Measurements from ENCODE around the gene POLR2E. TPM values are rescaled to one million over a fixed set of nuclear protein-coding genes. Genes with fewer than 3 reads are reported as not detected.

POLR2E gene
- polyA plus RNA-seq, 1 experiment, result 292 TPM

- no peak for DNase-seq (ENCODE audit: low read depth)
- Histone ChIP-seq H3K36me3 (ENCODE audit: control insufficient read depth, insufficient read depth, low read length) (no peaks in the 10 kb centered on the region), H3K27me3 (ENCODE audit: control insufficient read depth, insufficient read depth, low read length) (no peaks in the 10 kb centered on the region), H3K4me3 (ENCODE audit: low read depth, low read length) (no peak overlapping the region)
- TF ChIP-seq, protein P1, sequence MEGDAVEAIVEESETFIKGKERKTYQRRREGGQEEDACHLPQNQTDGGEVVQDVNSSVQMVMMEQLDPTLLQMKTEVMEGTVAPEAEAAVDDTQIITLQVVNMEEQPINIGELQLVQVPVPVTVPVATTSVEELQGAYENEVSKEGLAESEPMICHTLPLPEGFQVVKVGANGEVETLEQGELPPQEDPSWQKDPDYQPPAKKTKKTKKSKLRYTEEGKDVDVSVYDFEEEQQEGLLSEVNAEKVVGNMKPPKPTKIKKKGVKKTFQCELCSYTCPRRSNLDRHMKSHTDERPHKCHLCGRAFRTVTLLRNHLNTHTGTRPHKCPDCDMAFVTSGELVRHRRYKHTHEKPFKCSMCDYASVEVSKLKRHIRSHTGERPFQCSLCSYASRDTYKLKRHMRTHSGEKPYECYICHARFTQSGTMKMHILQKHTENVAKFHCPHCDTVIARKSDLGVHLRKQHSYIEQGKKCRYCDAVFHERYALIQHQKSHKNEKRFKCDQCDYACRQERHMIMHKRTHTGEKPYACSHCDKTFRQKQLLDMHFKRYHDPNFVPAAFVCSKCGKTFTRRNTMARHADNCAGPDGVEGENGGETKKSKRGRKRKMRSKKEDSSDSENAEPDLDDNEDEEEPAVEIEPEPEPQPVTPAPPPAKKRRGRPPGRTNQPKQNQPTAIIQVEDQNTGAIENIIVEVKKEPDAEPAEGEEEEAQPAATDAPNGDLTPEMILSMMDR (IDR thresholded peaks at IDR 0.05; ENCODE audit: insufficient read depth, low read depth, low read length), result no peak
- ChIA-PET POLR2A (interaction anchor here (0.7 kb wide), 1 partner anchor 374 kb away, joined by 3 read pairs; no protein-coding TSS in a partner anchor), CTCF (no interaction called here)
These were observed 44.0 kb downstream of the POLR2E start for GRCh38 chr19:1050989-1051788.

GRCh38 chr19:1049800-1050199, 45.4 kb downstream of the POLR2E start:
- POLR2A ChIA-PET, result no interaction called here
- TF ChIP-seq, protein P1 (IDR thresholded peaks at IDR 0.05; ENCODE audit: insufficient read depth, low read depth, low read length), result no peak
- no peak overlapping the region for H3K4me3 ChIP-seq (ENCODE audit: low read depth, low read length)
- H3K36me3 ChIP-seq (ENCODE audit: control insufficient read depth, insufficient read depth, low read length), result no peaks in the 10 kb centered on the region
- H3K27me3 ChIP-seq (ENCODE audit: control insufficient read depth, insufficient read depth, low read length), result no peaks in the 10 kb centered on the region
- CTCF ChIA-PET, result no interaction called here
- DNase-seq (ENCODE audit: low read depth), result no peak

GRCh38 chr19:1049106-1049505, 46.1 kb downstream of the POLR2E start:
- CTCF ChIA-PET, result interaction anchor here (0.8 kb wide), 1 partner anchor 17 kb away, joined by 3 read pairs; no protein-coding TSS in a partner anchor
- no peak for DNase-seq (ENCODE audit: low read depth)
- POLR2A ChIA-PET, result no interaction called here
- no peaks in the 10 kb centered on the region for H3K36me3 ChIP-seq (ENCODE audit: control insufficient read depth, insufficient read depth, low read length)
- no peak overlapping the region for H3K4me3 ChIP-seq (ENCODE audit: low read depth, low read length)
- TF ChIP-seq, protein P1 (IDR thresholded peaks at IDR 0.05; ENCODE audit: insufficient read depth, low read depth, low read length), result no peak
- no peaks in the 10 kb centered on the region for H3K27me3 ChIP-seq (ENCODE audit: control insufficient read depth, insufficient read depth, low read length)

DNA sequence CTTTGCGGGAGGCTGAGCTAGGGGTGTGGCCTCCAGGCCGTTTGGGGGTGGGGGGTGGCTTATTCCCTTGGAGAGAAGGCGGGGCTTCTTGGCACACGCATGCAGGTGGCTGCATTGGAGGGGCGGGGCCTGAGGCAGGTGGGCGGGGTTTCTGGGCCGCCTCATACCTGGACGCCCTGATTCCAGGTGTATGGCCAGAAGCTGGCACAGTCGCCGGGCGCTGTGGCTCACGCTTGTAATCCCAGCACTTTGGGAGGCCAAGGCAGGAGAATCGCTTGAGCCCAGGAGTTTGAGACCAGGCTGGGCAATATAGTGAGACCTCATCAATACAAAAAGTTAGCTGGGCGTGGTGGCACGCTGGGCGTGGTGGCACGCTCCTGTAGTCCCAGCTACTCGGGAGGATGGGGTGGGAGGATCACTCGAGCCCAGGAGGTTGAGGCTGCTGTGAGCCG, 47.5 kb downstream of the POLR2E start:
- Histone ChIP-seq H3K4me3 (ENCODE audit: low read depth, low read length) (no peak overlapping the region), H3K27me3 (ENCODE audit: control insufficient read depth, insufficient read depth, low read length) (no peaks in the 10 kb centered on the region), H3K36me3 (ENCODE audit: control insufficient read depth, insufficient read depth, low read length) (no peaks in the 10 kb centered on the region)
- CTCF ChIA-PET, result no interaction called here
- POLR2A ChIA-PET, result no interaction called here
- no peak for DNase-seq (ENCODE audit: low read depth)
- TF ChIP-seq, protein P1 (IDR thresholded peaks at IDR 0.05; ENCODE audit: insufficient read depth, low read depth, low read length), result no peak

GRCh38 chr19:1046836-1047695, 48.1 kb downstream of the POLR2E start:
- POLR2A ChIA-PET, result no interaction called here
- no peaks in the 10 kb centered on the region for H3K36me3 ChIP-seq (ENCODE audit: control insufficient read depth, insufficient read depth, low read length)
- H3K27me3 ChIP-seq (ENCODE audit: control insufficient read depth, insufficient read depth, low read length), result no peaks in the 10 kb centered on the region
- H3K4me3 ChIP-seq (ENCODE audit: low read depth, low read length), result no peak overlapping the region
- CTCF ChIA-PET, result interaction anchor here (0.7 kb wide), 1 partner anchor 65 kb away, joined by 4 read pairs; no protein-coding TSS in a partner anchor
- DNase-seq (ENCODE audit: low read depth), result no peak
- TF ChIP-seq, protein P1 (IDR thresholded peaks at IDR 0.05; ENCODE audit: insufficient read depth, low read depth, low read length), result no peak
